Measurements from ENCODE around the gene KIAA0232.

The KIAA0232 gene

GRCh38 chr4:6925357-6925836 lies 142.9 kb downstream of the KIAA0232 start:
- peak in 1 of 2 experiments; percentile 44 for DNase-seq

GRCh38 chr4:6926081-6926480 lies 143.6 kb downstream of the KIAA0232 start:
- peak in 1 of 2 experiments; percentile 27 for DNase-seq

DNA sequence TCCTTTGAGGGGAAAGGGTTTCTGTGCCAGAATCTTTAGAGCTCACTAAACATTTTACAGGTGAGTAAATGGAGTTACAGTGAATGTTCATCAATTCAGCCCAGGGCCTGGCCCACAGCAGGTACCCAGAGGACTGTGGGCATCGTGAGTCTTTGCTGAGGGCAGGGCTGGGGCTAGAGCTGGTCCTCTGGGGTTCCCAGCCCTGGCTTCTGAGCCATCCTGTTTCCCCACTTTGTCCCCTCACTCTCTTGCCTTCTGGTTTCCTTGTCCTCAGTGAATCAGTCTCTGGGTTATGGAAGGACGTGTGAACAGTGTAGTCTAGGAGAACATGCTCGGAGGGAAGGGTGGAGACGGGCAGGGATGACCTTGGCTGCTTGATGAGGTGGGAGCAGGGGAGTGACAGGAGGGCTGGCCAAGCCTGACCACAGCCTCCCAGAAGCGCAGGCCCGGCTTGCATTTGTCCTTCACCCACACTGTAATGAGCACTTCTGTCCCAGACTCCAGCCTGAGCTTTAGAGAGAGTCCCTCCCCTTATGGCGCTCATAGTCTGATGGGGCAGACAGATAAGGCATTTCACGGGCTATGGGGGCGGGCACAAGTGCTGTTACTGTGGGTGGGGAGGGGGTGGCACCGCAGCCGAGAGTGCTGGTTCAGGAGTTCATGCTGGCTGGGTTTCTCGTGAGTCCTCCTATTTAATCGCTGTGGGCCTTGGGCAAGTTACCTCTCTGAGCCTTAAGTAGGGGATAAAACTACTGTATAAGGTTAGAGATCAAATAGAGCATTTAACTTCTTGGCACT lies 144.4 kb downstream of the KIAA0232 start:
- peak; percentile 57 to 64 for DNase-seq

DNA sequence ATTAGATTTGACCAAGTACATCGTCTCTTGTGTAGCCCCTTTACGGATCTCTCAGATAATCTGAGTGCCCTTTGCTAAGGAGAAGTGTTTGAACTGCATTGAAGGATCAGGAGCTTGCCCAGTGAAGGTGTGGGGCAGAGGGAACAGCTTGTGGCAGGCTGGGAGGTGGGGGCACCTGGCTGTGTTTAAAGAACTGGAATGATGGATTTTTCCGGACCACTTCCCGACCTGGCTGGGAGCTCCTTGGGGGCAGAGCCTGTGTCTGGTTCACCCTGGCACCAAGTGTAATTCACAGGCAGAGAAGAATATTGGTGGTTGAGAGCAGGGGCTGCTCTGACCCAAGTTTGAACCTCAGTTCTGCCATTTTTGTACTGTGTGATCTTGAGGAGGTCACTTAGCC lies 145.6 kb downstream of the KIAA0232 start:
- DNase-seq, result no peak

DNA sequence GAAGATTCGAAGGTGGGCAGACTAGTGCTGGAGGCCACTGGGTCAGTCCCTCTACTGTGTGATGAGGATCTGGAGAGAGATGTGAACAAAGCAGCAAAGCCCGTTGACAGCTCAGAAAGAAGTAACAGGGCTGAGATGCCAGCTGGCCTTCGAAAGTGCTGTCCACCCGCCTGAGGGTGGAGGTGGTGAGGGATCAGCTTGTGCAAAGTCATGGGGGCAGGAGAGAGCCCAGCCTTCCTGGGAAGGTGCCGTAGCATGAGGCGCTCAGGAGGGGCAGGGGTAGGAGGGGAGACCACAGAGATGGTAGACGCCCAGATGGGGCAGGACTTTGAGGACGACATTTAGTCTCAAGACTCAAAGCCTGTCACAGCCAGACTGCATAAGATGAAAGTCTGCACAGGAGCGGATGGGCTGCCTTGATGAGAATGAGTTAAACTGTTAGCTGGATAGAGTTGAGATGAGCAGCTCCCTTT lies 146.8 kb downstream of the KIAA0232 start:
- DNase-seq, result no peak

DNA sequence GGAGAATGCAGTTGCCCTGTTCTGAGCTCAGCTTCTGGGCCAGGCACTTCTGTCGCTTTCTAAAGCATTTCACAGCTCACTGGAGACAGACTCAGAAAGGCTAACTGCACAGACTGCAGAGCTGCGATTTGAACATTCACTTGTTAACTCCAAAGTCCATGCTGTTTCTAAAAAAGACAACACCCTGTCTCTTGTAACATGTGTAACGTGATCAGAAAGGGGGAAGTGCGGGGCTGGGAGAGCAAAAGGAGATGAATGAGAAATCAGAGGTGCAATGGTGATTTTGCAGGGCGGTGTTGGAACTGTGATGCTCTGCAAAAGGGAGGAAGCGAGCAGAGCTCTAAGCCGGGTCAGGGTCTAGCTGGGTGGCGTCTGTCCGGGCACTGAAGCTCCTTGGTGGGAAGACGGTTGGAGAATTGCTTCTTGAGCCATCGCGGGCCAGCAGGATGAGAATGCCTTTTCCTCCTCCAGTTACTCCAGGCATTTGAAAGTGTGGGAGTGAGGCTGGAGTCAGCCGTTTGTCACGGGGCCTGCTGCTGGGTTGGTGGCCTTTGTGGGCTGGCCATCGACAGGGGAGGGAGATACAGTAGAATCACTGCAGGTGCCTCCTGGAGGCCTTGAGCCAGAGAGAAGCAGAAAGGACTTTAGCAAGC lies 147.4 kb downstream of the KIAA0232 start:
- DNase-seq, result no peak

- DNase-seq, result no peak
Observed at GRCh38 chr4:6932475-6932874, 149.9 kb downstream of the KIAA0232 start.

DNA sequence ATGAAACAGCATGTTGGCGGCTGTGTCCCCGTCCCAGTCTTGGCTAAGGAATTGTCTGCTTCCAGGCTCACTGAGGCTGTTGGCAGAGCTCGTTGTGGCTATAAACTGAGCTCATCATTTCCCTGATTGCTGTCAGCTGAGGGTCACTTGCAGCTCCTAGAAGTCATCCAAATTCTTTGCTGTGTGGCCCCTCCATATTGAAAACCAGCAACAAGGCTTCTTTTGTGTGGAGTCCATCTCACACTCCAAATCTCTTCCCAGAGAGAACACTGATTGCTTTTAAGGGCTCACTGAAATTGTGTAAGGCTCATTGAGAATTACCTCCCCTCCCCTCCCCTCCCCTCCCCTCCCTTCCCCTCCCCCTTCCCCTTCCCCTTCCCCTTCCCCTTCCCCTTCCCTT lies 150.4 kb downstream of the KIAA0232 start:
- no peak for DNase-seq

Measured in activated CD4-positive, alpha-beta T cell treated with anti-CD3 and anti-CD28 coated beads, Interleukin-2, amount 50 U/mL, for 48 hours (primary cell).